Mucosa of gallbladder (tissue), 1 donor: Measurements from ENCODE around the gene NAT8. TPM values are rescaled to one million over a fixed set of nuclear protein-coding genes. Genes with fewer than 3 reads are reported as not detected.
"Not testable (repeated sequence)": the region's sequence is repeated elsewhere in the genome, so short reads cannot be mapped to it uniquely, and the experiment has no call there.

Source experiments
- DNase-seq: peaks from one replicate; pipeline ENCODE4 v3.0.0-alpha.2; 2020; ENCODE audit warnings: low spot score
- total RNA-seq: library from RNA; stranded (reverse); gene quantifications from one replicate; pipeline ENCODE4 v1.2.1, GENCODE V29; 2021
- donor health status: DM: no; HTN: no; CAD: no.

Gene NAT8, protein sequence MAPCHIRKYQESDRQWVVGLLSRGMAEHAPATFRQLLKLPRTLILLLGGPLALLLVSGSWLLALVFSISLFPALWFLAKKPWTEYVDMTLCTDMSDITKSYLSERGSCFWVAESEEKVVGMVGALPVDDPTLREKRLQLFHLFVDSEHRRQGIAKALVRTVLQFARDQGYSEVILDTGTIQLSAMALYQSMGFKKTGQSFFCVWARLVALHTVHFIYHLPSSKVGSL
- total RNA-seq, result 2.4 TPM

DNA sequence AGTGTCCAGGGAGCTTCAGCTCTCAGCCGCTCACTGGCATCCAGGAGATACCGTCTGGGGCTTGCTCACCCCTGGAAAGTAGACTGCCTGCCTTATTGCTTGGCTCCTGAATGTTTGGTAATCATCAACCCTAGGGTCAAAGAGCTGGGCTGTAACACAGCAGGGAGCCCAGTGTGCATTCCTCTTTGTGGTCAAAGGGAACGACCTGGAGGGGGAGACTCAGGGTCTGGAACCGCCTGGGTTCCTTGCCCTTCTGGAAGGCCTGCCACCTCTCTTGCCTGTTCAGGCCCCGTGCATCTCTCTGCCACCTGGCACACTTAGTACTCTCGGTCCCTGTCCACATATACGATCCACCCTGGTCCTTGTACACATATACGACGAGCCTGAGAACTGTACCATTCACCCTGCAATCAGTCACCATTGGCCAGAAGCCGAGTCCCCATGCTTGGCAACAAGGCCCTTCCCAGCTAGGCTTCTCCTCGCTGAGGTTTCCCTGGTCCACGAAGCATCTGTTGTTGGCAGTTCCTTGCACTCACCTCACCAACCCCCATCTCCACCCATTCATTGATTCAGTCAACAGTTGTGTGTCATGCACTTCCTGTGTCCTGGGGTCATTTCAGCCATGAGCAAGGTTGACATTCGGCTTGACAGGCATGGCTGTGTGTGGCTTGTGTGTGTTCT, at the start of gene NAT8:
NAT8 (minus strand) TSS at position 85 of the 681 bp plus-strand sequence. CDS start 794 bp downstream, outside the sequence.
- DNase-seq, result peak; percentile 67

GRCh38 chr2:73690372-73691088, 48.3 kb upstream of the NAT8 start:
- DNase-seq, result peak; percentile 30

- not testable (repeated sequence) for DNase-seq
Observed at GRCh38 chr2:73688494-73688893, 46.3 kb upstream of the NAT8 start.

DNA sequence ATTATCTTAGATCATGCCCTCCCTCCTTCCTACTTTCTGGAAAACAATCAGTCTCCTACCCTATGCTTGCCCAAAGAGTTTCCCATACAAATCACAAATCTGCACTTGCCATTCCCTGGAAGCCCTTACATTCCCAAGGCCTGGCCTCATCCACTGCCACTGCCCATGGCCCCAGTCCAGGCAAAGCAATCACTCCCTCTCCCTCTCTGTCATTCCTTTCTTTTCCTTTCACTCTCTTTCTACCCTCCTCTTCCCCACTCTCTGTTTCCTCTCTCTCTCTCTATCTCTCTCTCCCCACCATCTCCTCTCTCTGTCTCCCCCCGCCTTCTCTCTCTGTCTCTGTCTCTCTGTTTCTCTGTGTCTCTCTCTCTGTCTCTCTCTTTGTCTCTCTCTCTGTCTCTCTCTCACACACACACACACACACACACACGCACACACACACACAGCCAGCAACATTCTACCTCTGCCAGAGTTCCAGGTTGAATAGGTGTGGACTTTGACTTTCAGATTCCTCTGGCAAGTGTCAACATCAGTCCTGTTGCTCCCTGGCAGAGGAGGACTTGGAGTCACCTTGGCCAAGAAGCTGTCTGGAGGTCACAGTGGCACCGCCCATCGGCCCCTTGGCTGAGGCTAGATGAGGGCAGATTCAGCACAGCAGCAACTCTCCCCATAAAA, 43.7 kb upstream of the NAT8 start:
- peak; percentile 84 for DNase-seq

DNA sequence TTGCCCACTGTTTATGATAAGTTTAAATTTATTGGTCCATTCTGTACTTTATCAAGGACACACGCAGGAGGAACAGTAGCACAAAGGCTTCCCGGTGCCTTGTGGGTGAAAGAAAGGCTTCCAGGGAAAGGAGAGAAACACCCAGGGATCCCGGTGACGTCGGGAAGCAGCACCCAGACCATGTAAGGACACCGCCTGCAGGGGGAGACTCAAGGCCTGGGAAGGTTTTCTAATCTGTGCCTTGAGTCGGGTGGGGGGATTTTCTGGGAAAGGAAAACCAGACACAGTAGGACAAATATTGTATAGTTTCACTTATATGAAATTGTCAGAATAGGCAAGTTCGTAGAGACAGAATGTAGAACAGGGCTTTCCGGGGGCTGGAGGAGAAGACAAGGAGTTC, 42.7 kb upstream of the NAT8 start:
- DNase-seq, result not testable (repeated sequence)

- DNase-seq, result not testable (repeated sequence)
Observed at GRCh38 chr2:73684325-73684724, 42.1 kb upstream of the NAT8 start.

GRCh38 chr2:73679951-73680571, 37.8 kb upstream of the NAT8 start:
- DNase-seq, result peak; percentile 30

DNA sequence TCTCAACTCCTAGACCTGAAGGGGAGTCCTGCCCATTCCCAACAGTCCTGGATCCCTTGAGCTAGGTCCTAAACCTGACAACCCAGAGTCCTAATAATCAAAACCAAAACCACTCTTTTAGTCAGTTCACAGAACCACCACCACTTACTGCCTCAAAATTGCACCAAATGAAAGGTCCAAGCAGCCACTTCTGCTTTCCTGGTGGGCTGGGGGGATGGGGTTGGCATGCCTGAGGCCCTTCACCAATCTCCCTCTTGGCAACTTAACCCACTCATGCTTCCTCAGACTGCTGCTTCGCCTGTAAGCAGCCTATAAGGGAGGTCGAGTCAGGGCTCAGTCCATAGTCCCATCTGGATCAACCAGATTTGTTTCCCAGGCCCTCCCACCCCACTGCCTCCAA, 37.0 kb upstream of the NAT8 start:
- not testable (repeated sequence) for DNase-seq

DNA sequence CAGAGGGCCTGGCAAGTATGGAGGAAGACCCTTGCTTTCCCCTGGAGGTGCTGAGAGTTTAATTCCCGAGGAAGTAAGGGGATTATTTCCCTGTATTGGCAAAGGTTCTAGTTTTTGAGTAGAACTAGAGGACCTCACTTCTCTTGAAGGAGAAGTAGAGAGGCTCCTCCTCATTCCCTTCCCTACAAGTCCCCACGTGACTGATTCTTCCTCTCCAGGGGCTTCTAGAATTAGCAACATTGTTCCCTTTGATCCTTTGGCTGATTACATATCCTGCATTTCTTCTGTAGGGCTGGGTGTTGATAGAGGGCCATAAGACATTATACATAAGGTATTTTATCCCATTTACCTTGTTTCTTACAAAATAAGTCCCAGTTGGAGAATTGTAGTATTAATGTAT, 35.8 kb upstream of the NAT8 start:
- not testable (repeated sequence) for DNase-seq

- DNase-seq, result not testable (repeated sequence)
Observed at GRCh38 chr2:73676211-73676610, 34.0 kb upstream of the NAT8 start.

- not testable (repeated sequence) for DNase-seq
Observed at GRCh38 chr2:73674696-73675157, 32.5 kb upstream of the NAT8 start.

- not testable (repeated sequence) for DNase-seq
Observed at GRCh38 chr2:73669976-73670375, 27.8 kb upstream of the NAT8 start.

- not testable (repeated sequence) for DNase-seq
Observed at GRCh38 chr2:73667239-73667638, 25.0 kb upstream of the NAT8 start.

- no peak for DNase-seq
Observed at GRCh38 chr2:73654175-73654574, 12.0 kb upstream of the NAT8 start.

GRCh38 chr2:73652348-73652747, 10.1 kb upstream of the NAT8 start:
- DNase-seq, result no peak

- peak; percentile 64 for DNase-seq
Observed at GRCh38 chr2:73651591-73652230, 9.5 kb upstream of the NAT8 start.

GRCh38 chr2:73647690-73648089, 5.5 kb upstream of the NAT8 start:
- DNase-seq, result not testable (repeated sequence)

GRCh38 chr2:73641767-73642062, 507 bp downstream of the NAT8 start:
- DNase-seq, result no peak

- DNase-seq, result peak; percentile 25
Observed at GRCh38 chr2:73640946-73641766, 1.1 kb downstream of the NAT8 start.

DNA sequence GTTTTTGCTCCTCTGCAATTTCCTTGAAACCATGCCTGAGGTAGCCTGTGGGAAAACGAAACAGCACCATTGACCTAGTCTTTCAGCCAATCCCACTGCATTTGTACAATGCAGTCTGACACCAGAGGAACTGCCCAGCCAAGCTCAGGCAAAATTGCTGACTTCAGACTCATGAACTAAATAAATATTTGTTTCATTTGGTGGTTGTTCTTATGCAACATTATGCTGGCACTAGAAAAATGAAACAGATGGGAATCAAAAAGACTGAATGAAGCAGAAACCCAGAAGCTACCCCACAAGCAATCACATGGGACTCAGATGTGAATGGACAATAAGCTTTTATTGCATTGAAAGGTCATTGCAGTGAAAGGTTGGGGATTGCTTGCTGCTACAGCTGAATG, 1.7 kb downstream of the NAT8 start:
- DNase-seq, result peak; percentile 29
